HepG2 (cell line): Measurements from ENCODE around the gene PIGX. TPM values are rescaled to one million over a fixed set of nuclear protein-coding genes. Genes with fewer than 3 reads are reported as not detected.

ENCODE experiments used
- CBX5 ChIP-seq: sonication (generic); formaldehyde crosslinking; IDR thresholded peaks from 2 replicates; pipeline ENCODE4 v1.4.0; 2020; ENCODE audit warnings: missing genetic modification reagents, borderline replicate concordance
- ELF3 ChIP-seq: IDR thresholded peaks from 2 replicates; pipeline ENCODE4 v1.6.1; 2016; ENCODE audit warnings: missing genetic modification reagents, missing compliant biosample characterization
- FOXC1 ChIP-seq: sonication (generic); formaldehyde crosslinking; IDR thresholded peaks from 2 replicates; pipeline ENCODE4 v1.8.0; 2022; ENCODE audit warnings: mild to moderate bottlenecking, missing genetic modification reagents, borderline replicate concordance
- HMGXB4 ChIP-seq, 2 experiments: sonication (generic) in 1 of 2; formaldehyde crosslinking in 1 of 2; IDR thresholded peaks; 2 replicates each; pipeline versions ENCODE4 v1.4.0 to v1.6.1; 2018 to 2020; ENCODE audit warnings: missing genetic modification reagents in 2 of 2, borderline replicate concordance in 1 of 2, low read depth in 1 of 2, mild to moderate bottlenecking in 1 of 2, missing biosample characterization in 1 of 2
- IKZF5 ChIP-seq: IDR thresholded peaks from 2 replicates; pipeline ENCODE4 v1.6.1; 2018; ENCODE audit warnings: missing genetic modification reagents, mild to moderate bottlenecking, missing compliant biosample characterization
- NFATC3 ChIP-seq: sonication (generic); formaldehyde crosslinking; IDR thresholded peaks from 2 replicates; pipeline ENCODE4 v1.5.1; 2020; ENCODE audit warnings: mild to moderate bottlenecking, missing genetic modification reagents
- NR1H2 ChIP-seq: sonication (generic); formaldehyde crosslinking; IDR thresholded peaks from 2 replicates; pipeline ENCODE4 v1.8.1; 2022; ENCODE audit warnings: low read depth, missing genetic modification reagents, borderline replicate concordance
- SKIL ChIP-seq: sonication (generic); formaldehyde crosslinking; IDR thresholded peaks from 2 replicates; pipeline ENCODE4 v1.8.0; 2022; ENCODE audit warnings: missing genetic modification reagents, mild to moderate bottlenecking, moderate library complexity, borderline replicate concordance
- SRSF1 ChIP-seq: fragments of 200-400 bp; formaldehyde crosslinking; optimal IDR thresholded peaks from 2 replicates; pipeline ENCODE3; 2017; ENCODE audit warnings: mild to moderate bottlenecking, low read depth, low read length, moderate library complexity
- TFDP2 ChIP-seq: sonication (generic); formaldehyde crosslinking; IDR thresholded peaks from 2 replicates; pipeline ENCODE4 v1.4.0; 2020; ENCODE audit warnings: missing genetic modification reagents
- THRA ChIP-seq: sonication (generic); formaldehyde crosslinking; IDR thresholded peaks from 2 replicates; pipeline ENCODE4 v1.4.0; 2020; ENCODE audit warnings: missing genetic modification reagents, borderline replicate concordance
- ZMYM4 ChIP-seq: sonication (generic); formaldehyde crosslinking; IDR thresholded peaks from 2 replicates; pipeline ENCODE4 v1.8.1; 2023; ENCODE audit warnings: mild to moderate bottlenecking, missing genetic modification reagents
- ZNF101 ChIP-seq: sonication (generic); formaldehyde crosslinking; IDR thresholded peaks from 2 replicates; pipeline ENCODE4 v1.4.0; 2020; ENCODE audit warnings: mild to moderate bottlenecking, low read depth, missing genetic modification reagents, borderline replicate concordance
- ZNF124 ChIP-seq: sonication (generic); formaldehyde crosslinking; IDR thresholded peaks from 2 replicates; pipeline ENCODE4 v1.4.0; 2020; ENCODE audit warnings: missing genetic modification reagents
- ZNF234 ChIP-seq: sonication (generic); formaldehyde crosslinking; conservative IDR thresholded peaks from 2 replicates; pipeline ENCODE4 v1.5.1; 2020; ENCODE audit warnings: mild to moderate bottlenecking, missing genetic modification reagents
- ZNF329 ChIP-seq: sonication (generic); formaldehyde crosslinking; IDR thresholded peaks from 2 replicates; pipeline ENCODE4 v1.9.0; 2021; ENCODE audit warnings: low read depth, mild to moderate bottlenecking, missing genetic modification reagents
- ZNF720 ChIP-seq: sonication (generic); formaldehyde crosslinking; IDR thresholded peaks from 2 replicates; pipeline ENCODE4 v1.4.0; 2020; ENCODE audit warnings: missing genetic modification reagents
- polyA plus RNA-seq, 8 experiments: library from polyadenylated mRNA; depleted of rRNA in 3 of 8; stranded (reverse) in 7 of 8; unstranded in 1 of 8; fragments of >200 nt; fragmentation: Illumina TruSeq in 4 of 8; extraction: Trizol in 4 of 8; gene quantifications; 2 replicates each; pipeline versions ENCODE4 v1.2.1 to v1.2.3, GENCODE V29; 2011 to 2016; ENCODE audit warnings: low read depth in 4 of 8, missing spikeins in 1 of 8, mixed read lengths in 1 of 8; ENCODE audit not compliant: insufficient read depth in 1 of 8
- total RNA-seq, 5 experiments: library from RNA; depleted of rRNA; stranded (reverse); fragments of >200 nt; fragmentation: Illumina TruSeq; extraction: Trizol; gene quantifications; 2 replicates each; pipeline ENCODE4 v1.2.3, GENCODE V29; 2016; ENCODE audit warnings: low read depth in 1 of 5

PIGX gene
- total and polyA plus RNA-seq, 2 of the 13 experiments (the other 11 are each of a cell fraction or from before 2014, with no cell fraction given) = 13.2 to 21.3 TPM

GRCh38 chr3:196739671-196740480, 27.7 kb downstream of the PIGX start, which contains the start of gene PAK2 (continued):
- TF ChIP-seq NR1H2 (CRISPR knock-in tag) = no peak
- TF ChIP-seq ZNF124 (CRISPR knock-in tag) = no peak
- peak; percentile 34; the same call in 1 of the 2 replicates for TF ChIP-seq THRA (CRISPR knock-in tag)
- TF ChIP-seq ELF3 (CRISPR knock-in tag) = peak; percentile 50; the same call in 1 of the 2 replicates
- TF ChIP-seq ZNF101 (CRISPR knock-in tag) = no peak
- TF ChIP-seq TFDP2 (CRISPR knock-in tag) = peak; percentile 59
- peak; percentile 45; the same call in 1 of the 2 replicates for TF ChIP-seq CBX5 (CRISPR knock-in tag)
- peak; percentile 6; the same call in 1 of the 2 replicates for TF ChIP-seq ZMYM4 (CRISPR knock-in tag)
- peak; percentile 61 for TF ChIP-seq SKIL (CRISPR knock-in tag)
- no peak for TF ChIP-seq NFATC3 (CRISPR knock-in tag)
- TF ChIP-seq HMGXB4 (CRISPR knock-in tag; IDR thresholded peaks at IDR 0.05; ENCODE audit: borderline replicate concordance in 1 of 2, low read depth in 1 of 2) = peak; percentile 21 to 75; a peak in 2 of 4 replicates
- 0 out of 2 replicates have a peak, but pooled peaks have one; percentile 56 for TF ChIP-seq ZNF234 (CRISPR knock-in tag)
- TF ChIP-seq ZNF720 (CRISPR knock-in tag) = no peak
- no peak for TF ChIP-seq ZNF329 (CRISPR knock-in tag)
- TF ChIP-seq SRSF1 = peak; percentile 89
- TF ChIP-seq IKZF5 (CRISPR knock-in tag) = no peak; the same call in 1 of the 2 replicates
- no peak for TF ChIP-seq FOXC1 (CRISPR knock-in tag)
